HFF-Myc (cell line): ENCODE data around the gene TGM1.

Experiments
- DNase-seq: peaks from one replicate; pipeline ENCODE4 v3.0.0-alpha.2; 2011; ENCODE audit warnings: low read depth; ENCODE audit errors: extremely low read depth
- H3K4me3 ChIP-seq: replicated peaks from 2 replicates; pipeline ENCODE4 v1.5.1; 2011; ENCODE audit warnings: low read depth, mild to moderate bottlenecking, control low read depth, low read length
- CTCF ChIP-seq: IDR thresholded peaks from 2 replicates; pipeline ENCODE4 v1.5.1; 2012; ENCODE audit warnings: mild to moderate bottlenecking, low read depth, low read length, control low read depth; ENCODE audit errors: missing control alignments

The TGM1 gene

GRCh38 chr14:24270537-24271133 is 7.7 kb upstream of the TGM1 start:
- no peak for DNase-seq
- no peak for TF ChIP-seq CTCF
- H3K4me3 ChIP-seq: peak overlapping the region; percentile 89

GRCh38 chr14:24269910-24270536 is 7.0 kb upstream of the TGM1 start:
- no peak overlapping the region for H3K4me3 ChIP-seq
- no peak for TF ChIP-seq CTCF
- DNase-seq: no peak

GRCh38 chr14:24269368-24269767 is 6.4 kb upstream of the TGM1 start:
- H3K4me3 ChIP-seq: no peak overlapping the region
- TF ChIP-seq CTCF: no peak
- no peak for DNase-seq

GRCh38 chr14:24268225-24268624 is 5.2 kb upstream of the TGM1 start:
- no peak overlapping the region for H3K4me3 ChIP-seq
- TF ChIP-seq CTCF: no peak
- DNase-seq: no peak

- no peak overlapping the region for H3K4me3 ChIP-seq
- DNase-seq: no peak
- TF ChIP-seq CTCF: no peak
Measured at GRCh38 chr14:24267516-24267915, 4.5 kb upstream of the TGM1 start.

- no peak for DNase-seq
- no peak for TF ChIP-seq CTCF
- no peak overlapping the region for H3K4me3 ChIP-seq
Measured at GRCh38 chr14:24266344-24267244, 3.6 kb upstream of the TGM1 start.
